DND-41 (cell line): ENCODE measurements around the gene OR2J1.
"Not testable (repeated sequence)": the region's sequence is repeated elsewhere in the genome, so short reads cannot be mapped to it uniquely, and the experiment has no call there.

Experiments
- ATAC-seq: fragments of 200-7000 bp; cut with Tn5 transposase; 3 replicates; pipeline ENCODE4 v1.9.1; 2021; ENCODE audit warnings: low read depth; ENCODE audit not compliant: insufficient read depth
- DNase-seq: peaks from one replicate; pipeline ENCODE4 v3.0.0-alpha.2; 2020
- H2AFZ ChIP-seq: 2 replicates; pipeline ENCODE4 v1.6.0; 2012; ENCODE audit warnings: low read depth, low read length
- H3K27ac ChIP-seq: 2 replicates; pipeline ENCODE4 v1.5.1; 2012; ENCODE audit warnings: low read length, inconsistent platforms
- H3K27me3 ChIP-seq: fragments of 200-600 bp; sonication (generic); 2 replicates; pipeline ENCODE4 v1.6.0; 2012; ENCODE audit warnings: low read length, mild to moderate bottlenecking, inconsistent platforms; ENCODE audit not compliant: insufficient read depth, poor library complexity
- H3K36me3 ChIP-seq: 2 replicates; pipeline ENCODE4 v1.5.1; 2012; ENCODE audit warnings: low read length, inconsistent platforms; ENCODE audit not compliant: insufficient read depth
- H3K4me1 ChIP-seq: 2 replicates; pipeline ENCODE4 v1.5.1; 2012; ENCODE audit warnings: mild to moderate bottlenecking, low read length; ENCODE audit not compliant: insufficient read depth
- H3K4me2 ChIP-seq: 2 replicates; pipeline ENCODE4 v1.6.0; 2012; ENCODE audit warnings: mild to moderate bottlenecking, moderate library complexity, low read length, inconsistent platforms; ENCODE audit not compliant: insufficient read depth
- H3K4me3 ChIP-seq, 2 experiments: fragments of 200-600 bp in 1 of 2; shearing (Covaris generic) in 1 of 2; 2 replicates each; pipeline ENCODE4 v1.5.1; 2012 to 2016; ENCODE audit warnings: inconsistent platforms in 2 of 2, low read length in 2 of 2, mild to moderate bottlenecking in 2 of 2, low read depth in 1 of 2, moderate library complexity in 1 of 2
- H3K79me2 ChIP-seq: 2 replicates; pipeline ENCODE4 v1.6.0; 2012; ENCODE audit warnings: low read length, inconsistent platforms; ENCODE audit not compliant: insufficient read depth
- H3K9ac ChIP-seq: 2 replicates; pipeline ENCODE4 v1.6.0; 2012; ENCODE audit warnings: low read depth, mild to moderate bottlenecking, inconsistent platforms, low read length, moderate library complexity
- H3K9me3 ChIP-seq: 2 replicates; pipeline ENCODE4 v1.5.1; 2012; ENCODE audit warnings: low read length, moderate library complexity, mild to moderate bottlenecking, inconsistent platforms; ENCODE audit not compliant: insufficient read depth, severe bottlenecking
- H4K20me1 ChIP-seq: 2 replicates; pipeline ENCODE4 v1.6.0; 2012; ENCODE audit warnings: low read length; ENCODE audit not compliant: insufficient read depth
- EZH2 ChIP-seq: IDR thresholded peaks from 3 replicates; pipeline ENCODE4 v1.6.1; 2012; ENCODE audit warnings: borderline replicate concordance, low read depth, mild to moderate bottlenecking, moderate library complexity, low read length, inconsistent platforms; ENCODE audit not compliant: severe bottlenecking
- TF ChIP-seq, protein P1 (sequence below): IDR thresholded peaks from 2 replicates; pipeline ENCODE4 v1.5.1; 2012; ENCODE audit warnings: borderline replicate concordance, low read length, moderate library complexity, mild to moderate bottlenecking; ENCODE audit not compliant: poor library complexity, severe bottlenecking; ENCODE audit errors: extremely low read depth

Gene OR2J1

DNA sequence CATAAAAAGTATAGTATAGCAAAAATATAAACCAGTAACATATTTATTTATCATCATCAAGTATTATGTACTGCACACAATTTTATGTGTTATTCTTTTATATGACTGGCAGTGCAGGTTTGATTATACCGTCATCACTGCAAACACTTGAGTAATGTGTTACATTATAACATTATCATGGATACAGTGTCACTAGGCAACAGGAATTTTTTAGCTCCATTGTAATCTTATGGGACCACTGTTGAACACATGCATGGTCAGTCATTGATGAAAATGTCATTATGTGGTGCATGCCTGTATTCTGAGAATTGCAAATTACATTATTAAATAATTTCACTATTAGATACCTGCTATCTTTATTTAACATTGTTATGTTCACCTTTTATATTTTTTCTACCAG, 42.3 kb downstream of the OR2J1 start:
- H3K4me1 ChIP-seq = no peaks in the 10 kb centered on the region
- no peaks in the 10 kb centered on the region for H3K79me2 ChIP-seq
- H3K4me2 ChIP-seq = no peak overlapping the region
- no peak overlapping the region for H2AFZ ChIP-seq
- no peak overlapping the region for H3K9ac ChIP-seq
- no peaks in the 10 kb centered on the region for H3K27me3 ChIP-seq
- TF ChIP-seq EZH2 = no peak
- TF ChIP-seq, protein P1, sequence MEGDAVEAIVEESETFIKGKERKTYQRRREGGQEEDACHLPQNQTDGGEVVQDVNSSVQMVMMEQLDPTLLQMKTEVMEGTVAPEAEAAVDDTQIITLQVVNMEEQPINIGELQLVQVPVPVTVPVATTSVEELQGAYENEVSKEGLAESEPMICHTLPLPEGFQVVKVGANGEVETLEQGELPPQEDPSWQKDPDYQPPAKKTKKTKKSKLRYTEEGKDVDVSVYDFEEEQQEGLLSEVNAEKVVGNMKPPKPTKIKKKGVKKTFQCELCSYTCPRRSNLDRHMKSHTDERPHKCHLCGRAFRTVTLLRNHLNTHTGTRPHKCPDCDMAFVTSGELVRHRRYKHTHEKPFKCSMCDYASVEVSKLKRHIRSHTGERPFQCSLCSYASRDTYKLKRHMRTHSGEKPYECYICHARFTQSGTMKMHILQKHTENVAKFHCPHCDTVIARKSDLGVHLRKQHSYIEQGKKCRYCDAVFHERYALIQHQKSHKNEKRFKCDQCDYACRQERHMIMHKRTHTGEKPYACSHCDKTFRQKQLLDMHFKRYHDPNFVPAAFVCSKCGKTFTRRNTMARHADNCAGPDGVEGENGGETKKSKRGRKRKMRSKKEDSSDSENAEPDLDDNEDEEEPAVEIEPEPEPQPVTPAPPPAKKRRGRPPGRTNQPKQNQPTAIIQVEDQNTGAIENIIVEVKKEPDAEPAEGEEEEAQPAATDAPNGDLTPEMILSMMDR = no peak
- no peaks in the 10 kb centered on the region for H4K20me1 ChIP-seq
- no peak overlapping the region for H3K4me3 ChIP-seq
- ATAC-seq (no peak), DNase-seq (no peak)
- no peaks in the 10 kb centered on the region for H3K36me3 ChIP-seq
- H3K9me3 ChIP-seq = no peaks in the 10 kb centered on the region
- no peak overlapping the region for H3K27ac ChIP-seq

DNA sequence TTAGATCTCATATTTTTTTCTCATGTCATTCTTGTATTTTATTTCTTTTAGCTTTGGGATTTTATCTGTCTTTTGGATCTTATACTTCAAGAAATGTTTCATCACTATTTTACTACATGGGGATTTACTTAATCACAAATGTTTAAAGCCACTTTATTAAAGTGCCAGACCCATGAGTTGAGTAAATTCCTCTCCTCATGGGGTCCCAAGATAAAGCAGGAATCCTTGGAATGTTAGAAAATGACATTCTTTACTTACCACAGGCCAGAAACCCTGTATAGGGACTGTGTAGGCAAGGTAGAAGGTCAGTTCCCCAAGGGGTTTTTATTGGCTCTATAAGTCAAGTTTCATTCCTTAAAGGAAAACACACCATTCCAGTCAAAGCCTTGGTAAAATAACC, 43.0 kb downstream of the OR2J1 start:
- DNase-seq (no peak), ATAC-seq (no peak)
- Histone ChIP-seq H3K4me1 (no peaks in the 10 kb centered on the region), H3K79me2 (no peaks in the 10 kb centered on the region), H3K27ac (no peak overlapping the region), H2AFZ (no peak overlapping the region), H3K36me3 (no peaks in the 10 kb centered on the region), H3K9ac (no peak overlapping the region), H3K9me3 (no peaks in the 10 kb centered on the region), H3K4me3 (no peak overlapping the region), H4K20me1 (no peaks in the 10 kb centered on the region), H3K4me2 (no peak overlapping the region), H3K27me3 (no peaks in the 10 kb centered on the region)
- TF ChIP-seq, protein P1 = no peak
- no peak for TF ChIP-seq EZH2

DNA sequence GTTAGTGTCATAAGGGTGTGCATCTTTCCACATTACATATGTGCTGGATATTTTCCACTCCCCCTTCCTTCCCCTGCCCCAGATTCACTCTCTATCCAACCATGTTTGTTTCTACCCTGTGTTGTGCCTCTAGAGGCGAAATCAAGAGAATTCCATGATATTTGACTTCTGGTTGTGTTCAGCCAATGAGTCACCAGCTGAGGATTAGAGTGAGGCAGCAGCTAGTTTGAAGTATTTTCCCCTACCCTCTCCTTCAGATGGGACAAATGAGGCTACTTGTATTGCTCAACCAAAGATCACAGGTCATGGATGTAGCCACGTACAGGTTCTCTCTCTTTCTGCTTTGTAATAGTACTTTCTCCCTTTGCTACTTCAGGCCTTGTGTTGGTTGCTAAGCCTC, 46.9 kb downstream of the OR2J1 start:
- no peaks in the 10 kb centered on the region for H3K36me3 ChIP-seq
- H3K9ac ChIP-seq = no peak overlapping the region
- no peak overlapping the region for H3K27ac ChIP-seq
- no peak overlapping the region for H3K4me3 ChIP-seq
- H3K4me2 ChIP-seq = no peak overlapping the region
- no peak overlapping the region for H2AFZ ChIP-seq
- TF ChIP-seq, protein P1 = no peak
- no peak for TF ChIP-seq EZH2
- no peak for ATAC-seq
- no peaks in the 10 kb centered on the region for H3K4me1 ChIP-seq
- H3K27me3 ChIP-seq = no peaks in the 10 kb centered on the region
- H4K20me1 ChIP-seq = no peaks in the 10 kb centered on the region
- no peak for DNase-seq
- no peaks in the 10 kb centered on the region for H3K79me2 ChIP-seq
- H3K9me3 ChIP-seq = no peaks in the 10 kb centered on the region

DNA sequence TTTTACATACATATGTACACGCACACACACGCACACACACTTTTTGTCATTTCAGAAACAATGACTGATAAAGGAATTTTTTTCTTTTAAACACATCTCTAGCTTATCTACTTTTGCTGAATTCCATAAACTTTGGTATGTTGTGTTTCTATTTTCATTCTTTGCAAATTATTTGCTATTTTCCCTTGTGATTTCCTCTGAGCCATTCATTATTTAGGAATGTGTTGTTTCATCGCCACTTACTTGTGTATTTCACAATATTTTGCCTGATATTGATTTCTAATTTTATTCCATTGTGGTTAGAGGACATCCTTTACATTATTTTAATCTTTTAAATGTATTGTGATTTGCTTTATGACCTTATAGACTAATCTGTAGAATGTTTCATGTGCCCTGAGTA, 47.8 kb downstream of the OR2J1 start:
- Histone ChIP-seq H3K4me2 (no peak overlapping the region), H3K9me3 (no peaks in the 10 kb centered on the region), H4K20me1 (no peaks in the 10 kb centered on the region), H3K27ac (no peak overlapping the region), H3K4me3 (no peak overlapping the region), H3K27me3 (no peaks in the 10 kb centered on the region), H2AFZ (no peak overlapping the region), H3K36me3 (no peaks in the 10 kb centered on the region), H3K79me2 (no peaks in the 10 kb centered on the region), H3K4me1 (no peaks in the 10 kb centered on the region), H3K9ac (no peak overlapping the region)
- DNase-seq (no peak), ATAC-seq (no peak)
- TF ChIP-seq, protein P1 = no peak
- TF ChIP-seq EZH2 = no peak

DNA sequence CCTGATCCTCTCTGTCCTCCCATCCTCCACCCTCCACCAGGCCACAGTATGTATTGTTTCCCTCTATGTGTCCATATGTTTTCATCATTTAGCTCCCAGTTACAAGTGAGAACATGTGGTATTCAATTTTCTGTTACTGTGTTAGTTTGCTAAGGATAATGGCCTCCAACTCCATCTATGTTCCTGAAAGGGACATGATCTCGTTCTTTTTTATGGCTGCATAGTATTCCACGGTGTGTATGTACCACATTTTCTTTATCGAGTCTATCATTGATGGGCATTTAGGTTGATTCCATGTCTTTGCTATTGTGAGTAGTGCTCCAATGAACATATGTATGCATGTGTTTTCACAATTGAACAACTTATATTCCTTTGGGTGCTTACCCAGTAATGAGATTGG, 50.2 kb downstream of the OR2J1 start:
- H3K4me2 ChIP-seq, H3K79me2 ChIP-seq, H3K9me3 ChIP-seq, H4K20me1 ChIP-seq, ATAC-seq, H3K36me3 ChIP-seq, H2AFZ ChIP-seq, H3K4me3 ChIP-seq, H3K4me1 ChIP-seq, DNase-seq, H3K27ac ChIP-seq, H3K9ac ChIP-seq, H3K27me3 ChIP-seq: not testable (repeated sequence)
